Liver (tissue), 2 donors: Measurements from ENCODE around the gene DDX11.
"Not testable (repeated sequence)": the region's sequence is repeated elsewhere in the genome, so short reads cannot be mapped to it uniquely, and the experiment has no call there.

Experiments used
- CTCF ChIP-seq: fragments of 150-350 bp; IDR thresholded peaks from 2 replicates; pipeline ENCODE4 v1.5.1; 2017; ENCODE audit warnings: improper control_type of control experiment, low read depth, low read length; ENCODE audit not compliant: missing input control
- TF ChIP-seq, protein P1 (sequence below): IDR thresholded peaks from 2 replicates; pipeline ENCODE4 v1.6.1; 2016; ENCODE audit warnings: antibody characterized with exemption
- donor health status: healthy.

GRCh38 chr12:31092718-31093117 is 19.1 kb downstream of the DDX11 start:
- TF ChIP-seq, protein P1, sequence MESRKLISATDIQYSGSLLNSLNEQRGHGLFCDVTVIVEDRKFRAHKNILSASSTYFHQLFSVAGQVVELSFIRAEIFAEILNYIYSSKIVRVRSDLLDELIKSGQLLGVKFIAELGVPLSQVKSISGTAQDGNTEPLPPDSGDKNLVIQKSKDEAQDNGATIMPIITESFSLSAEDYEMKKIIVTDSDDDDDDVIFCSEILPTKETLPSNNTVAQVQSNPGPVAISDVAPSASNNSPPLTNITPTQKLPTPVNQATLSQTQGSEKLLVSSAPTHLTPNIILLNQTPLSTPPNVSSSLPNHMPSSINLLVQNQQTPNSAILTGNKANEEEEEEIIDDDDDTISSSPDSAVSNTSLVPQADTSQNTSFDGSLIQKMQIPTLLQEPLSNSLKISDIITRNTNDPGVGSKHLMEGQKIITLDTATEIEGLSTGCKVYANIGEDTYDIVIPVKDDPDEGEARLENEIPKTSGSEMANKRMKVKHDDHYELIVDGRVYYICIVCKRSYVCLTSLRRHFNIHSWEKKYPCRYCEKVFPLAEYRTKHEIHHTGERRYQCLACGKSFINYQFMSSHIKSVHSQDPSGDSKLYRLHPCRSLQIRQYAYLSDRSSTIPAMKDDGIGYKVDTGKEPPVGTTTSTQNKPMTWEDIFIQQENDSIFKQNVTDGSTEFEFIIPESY = not testable (repeated sequence)
- TF ChIP-seq CTCF = not testable (repeated sequence)
